Fibroblast of skin of left biceps (primary cell): ENCODE measurements around the gene SMPD4.
"Not testable (repeated sequence)": the region's sequence is repeated elsewhere in the genome, so short reads cannot be mapped to it uniquely, and the experiment has no call there.

Experiments
- DNase-seq, 2 experiments: peaks; one replicate each; pipeline ENCODE4 v3.0.0-alpha.2; 2013; ENCODE audit warnings: low read depth in 2 of 2

Gene SMPD4

DNA sequence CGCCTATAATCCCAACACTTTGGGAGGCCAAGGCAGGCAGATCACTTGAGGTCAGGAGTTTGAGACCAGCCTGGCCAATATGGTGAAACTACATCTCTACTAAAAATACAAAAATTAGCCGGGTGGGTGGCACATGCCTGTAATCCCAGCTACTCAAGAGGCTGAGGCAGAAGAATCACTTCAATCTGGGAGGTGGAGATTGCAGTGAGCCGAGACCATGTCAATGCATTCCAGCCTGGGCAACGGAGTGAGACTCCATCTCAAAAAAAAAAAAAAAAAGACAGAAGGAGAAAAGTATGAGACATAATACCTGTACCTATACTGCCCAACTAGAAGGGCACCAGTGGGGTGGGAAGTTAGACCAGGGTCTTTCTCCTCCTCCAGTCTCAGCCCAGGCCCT, 22.0 kb downstream of the SMPD4 start:
- not testable (repeated sequence) for DNase-seq

DNA sequence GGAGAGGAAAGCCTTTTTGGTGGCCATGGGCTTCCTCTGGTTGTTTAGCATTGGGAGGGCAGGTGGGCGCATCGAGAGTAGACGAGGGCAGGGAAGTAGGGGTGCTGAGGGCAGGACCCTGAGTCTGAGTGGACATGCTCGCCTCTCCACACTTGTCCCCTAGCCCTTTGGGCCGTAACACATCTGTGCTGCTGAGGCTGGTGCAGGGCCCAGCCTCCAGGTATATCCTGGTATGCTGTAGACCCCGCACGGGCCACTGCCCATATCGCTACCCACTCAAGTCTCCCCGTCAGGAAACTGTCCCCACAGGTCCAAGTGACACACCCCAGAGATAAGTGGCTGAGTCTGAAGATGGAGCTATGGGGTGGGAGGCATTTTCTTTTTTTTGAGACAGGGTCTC, 22.8 kb downstream of the SMPD4 start:
- no peak for DNase-seq

DNA sequence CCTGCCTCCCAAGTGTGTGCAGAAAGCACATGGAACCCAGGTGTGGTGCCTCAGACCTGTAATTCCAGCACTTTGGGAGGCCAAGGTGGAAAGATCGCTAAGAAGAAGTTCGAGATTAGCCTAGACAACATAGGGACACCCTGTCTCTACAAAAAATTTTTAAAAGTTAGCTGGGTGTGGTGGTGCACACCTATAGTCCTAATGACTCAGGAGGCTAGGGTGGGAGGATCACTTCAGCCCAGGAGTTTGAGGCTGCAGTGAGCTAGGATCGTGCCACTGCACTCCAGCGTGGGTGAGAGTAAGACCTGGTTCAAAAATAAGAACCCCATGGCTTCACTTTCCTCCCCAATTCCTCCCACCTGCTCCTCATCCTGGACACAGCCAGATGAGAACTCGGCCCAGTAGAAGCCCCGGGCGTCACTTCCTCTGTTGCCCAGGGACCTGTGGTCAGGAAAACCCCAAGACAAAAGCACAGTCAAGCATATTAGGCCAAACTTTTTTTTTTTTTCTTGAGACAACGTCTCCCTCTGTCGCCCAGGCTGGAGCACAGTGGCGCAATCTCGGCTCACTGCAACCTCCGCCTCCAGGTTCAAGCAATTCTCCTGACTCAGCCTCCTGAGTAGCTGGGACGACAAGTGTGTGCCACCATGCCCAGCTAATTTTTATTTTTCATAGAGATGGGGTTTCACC, 23.4 kb downstream of the SMPD4 start:
- DNase-seq: not testable (repeated sequence)

DNA sequence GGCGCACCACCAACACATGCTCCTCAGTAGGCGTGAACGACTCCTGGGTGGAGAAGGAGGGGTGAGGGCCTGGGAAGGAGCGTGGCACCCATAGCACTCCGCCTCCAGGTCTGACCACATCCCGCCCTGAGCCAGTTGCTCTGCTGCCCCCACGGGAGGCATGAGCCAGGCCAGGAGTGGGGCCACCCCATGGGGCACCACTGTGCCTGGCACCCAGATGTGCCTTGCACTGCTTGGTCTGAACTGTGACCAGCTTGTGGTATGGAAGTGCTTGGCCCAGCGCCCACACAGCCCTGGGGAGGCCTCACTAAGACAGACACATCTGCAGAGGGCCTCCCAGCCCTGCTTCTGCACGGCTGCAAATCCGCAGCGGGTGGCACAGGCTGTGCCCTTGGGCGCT, 24.0 kb downstream of the SMPD4 start:
- not testable (repeated sequence) for DNase-seq

DNA sequence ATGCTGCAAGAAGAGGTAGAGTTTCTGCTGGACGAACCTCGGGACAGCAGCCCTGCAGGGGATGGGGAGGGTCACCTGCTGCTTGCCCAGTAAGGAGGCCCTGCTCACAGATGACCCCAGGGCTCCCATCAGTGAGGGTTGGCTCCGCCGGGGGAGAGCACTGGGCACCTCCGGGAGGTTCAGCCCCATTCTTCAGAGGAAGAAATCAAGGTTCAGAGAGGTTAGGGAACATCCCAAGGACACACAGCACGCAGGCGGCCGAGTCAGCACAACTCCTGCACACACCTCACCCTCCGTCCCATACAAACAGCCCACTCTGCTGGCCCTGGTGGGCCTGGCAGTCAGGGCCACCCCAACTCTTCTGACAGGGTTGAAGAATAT, 24.8 kb downstream of the SMPD4 start:
- DNase-seq: no peak

DNA sequence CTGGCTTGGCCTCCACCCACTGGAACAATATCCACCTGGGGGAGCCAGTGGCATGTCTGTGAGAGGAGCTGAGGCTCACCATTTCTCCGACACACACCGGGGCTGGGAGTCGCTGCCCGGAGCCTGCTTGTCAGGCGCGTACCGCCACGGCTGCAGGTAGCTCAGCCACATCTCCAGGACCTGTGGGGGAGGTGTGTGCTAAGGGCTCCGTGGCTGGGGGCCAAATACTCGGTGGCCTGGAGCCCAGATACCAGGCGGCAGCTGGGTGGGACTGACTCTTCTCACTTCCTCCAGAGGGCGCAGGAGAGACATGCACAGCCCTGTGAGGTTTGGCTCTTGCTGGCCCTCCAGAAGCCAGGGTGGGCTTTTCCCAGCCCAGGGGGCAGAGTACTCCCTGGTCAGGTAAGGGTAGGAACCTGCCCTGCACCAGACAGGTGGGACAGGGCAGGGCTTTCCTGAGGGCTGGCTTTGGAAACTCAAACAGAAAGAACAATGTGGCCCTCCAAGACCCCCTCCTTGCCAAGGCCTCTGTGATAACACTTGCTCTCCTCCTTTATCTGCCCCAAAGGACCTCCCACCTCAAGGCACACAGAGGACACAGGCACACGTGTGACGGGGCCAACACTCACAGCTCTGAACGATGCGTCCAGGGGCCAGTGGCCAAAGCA, 25.3 kb downstream of the SMPD4 start:
- DNase-seq: not testable (repeated sequence)

DNA sequence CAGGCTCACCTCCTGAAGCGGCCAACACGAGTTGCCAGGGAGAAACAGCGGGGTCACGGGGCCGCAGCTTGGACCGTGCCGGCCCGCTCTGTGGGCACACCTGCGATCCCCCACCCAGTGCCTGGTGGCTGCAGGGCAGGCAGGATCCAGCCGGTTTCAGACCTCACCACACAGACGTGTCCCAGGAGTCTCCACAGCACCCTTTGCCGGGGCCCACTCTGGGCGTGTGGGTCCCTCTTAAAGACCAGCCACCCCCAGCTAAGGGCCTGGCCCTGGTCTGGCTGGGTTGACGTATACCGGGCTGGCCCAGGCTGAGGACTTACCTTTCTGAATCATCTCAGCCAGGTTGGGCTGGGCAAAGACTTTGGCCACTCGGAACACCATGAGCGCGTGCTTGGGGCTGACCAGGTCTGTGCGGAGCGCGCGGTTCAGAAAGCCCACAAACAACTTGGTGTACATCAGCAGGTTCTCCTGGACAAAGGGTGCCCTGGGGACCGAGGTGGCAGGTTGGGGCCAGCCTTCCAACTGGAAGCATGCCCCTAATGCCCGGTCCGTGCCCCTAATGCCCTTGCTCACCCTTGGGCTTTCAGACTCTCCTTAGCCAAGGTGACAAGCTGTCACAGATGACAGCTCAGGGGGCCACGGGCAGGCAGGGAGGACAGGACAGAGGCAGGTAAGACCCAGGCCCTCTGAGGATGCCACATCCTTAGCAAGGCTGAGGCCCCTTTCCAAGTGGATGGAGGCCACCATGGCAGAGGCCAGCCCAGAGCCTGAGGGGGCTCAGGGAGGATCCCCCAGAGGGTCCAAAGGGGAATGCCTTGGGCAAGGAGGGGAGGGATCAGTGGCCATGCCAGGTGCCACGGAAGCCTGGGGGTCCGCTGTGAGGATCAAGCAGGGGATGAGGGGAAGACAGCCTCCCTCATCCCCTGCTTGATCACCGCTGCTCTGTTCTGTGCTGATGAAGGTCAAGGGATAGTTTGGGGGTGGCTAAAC, 26.3 kb downstream of the SMPD4 start:
- no peak for DNase-seq

DNA sequence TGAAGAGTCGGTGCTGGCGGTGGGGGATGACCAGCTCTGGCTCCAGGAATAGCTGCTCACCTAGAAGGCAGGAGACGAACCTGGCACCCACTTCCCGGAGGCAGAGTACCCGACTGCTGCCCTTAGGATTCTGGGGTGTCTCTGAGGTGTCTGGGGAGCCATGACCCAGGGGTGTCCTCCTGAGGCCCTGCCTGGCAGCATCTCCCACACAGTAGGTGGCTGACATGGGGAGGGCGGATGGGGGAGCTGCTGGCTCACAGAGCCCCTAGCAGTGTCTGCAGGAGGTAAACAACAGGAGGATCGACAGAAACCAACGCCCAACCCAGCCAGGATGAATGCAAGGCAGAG, 27.0 kb downstream of the SMPD4 start:
- DNase-seq: not testable (repeated sequence)

DNA sequence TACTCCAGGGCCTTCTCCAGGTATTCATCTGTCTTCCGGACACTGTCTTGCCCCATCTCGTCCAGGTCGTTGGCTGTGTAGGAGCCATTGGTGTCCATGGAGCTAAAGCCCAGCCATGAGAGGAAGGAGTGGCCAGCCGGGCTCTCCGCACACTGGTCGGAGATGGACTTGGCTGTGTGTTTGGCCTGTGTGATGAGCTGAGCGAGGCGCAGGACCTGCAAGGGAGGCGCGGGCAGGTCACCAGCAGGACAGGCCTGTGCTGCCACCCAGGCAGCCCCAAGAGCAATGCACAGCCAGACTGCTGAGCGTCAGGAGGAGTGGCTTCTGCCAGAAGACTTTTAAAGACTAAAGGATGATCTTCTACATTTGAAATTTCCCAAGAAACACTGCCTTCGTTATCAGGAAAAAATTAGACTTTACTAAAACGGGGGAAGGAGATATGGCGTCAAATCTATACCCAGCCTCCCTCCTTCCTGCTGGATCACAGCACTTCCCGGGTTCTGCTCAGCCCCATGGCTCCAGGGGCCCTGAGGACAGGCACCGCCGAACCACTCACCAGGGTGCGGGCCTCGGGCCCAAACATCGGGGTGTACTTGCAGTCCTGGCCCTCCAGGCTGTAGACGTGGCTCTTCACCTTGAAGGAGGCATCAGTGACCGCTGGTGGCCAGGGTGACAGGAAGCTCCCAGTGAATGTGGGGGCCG, 27.5 kb downstream of the SMPD4 start:
- DNase-seq: not testable (repeated sequence)

DNA sequence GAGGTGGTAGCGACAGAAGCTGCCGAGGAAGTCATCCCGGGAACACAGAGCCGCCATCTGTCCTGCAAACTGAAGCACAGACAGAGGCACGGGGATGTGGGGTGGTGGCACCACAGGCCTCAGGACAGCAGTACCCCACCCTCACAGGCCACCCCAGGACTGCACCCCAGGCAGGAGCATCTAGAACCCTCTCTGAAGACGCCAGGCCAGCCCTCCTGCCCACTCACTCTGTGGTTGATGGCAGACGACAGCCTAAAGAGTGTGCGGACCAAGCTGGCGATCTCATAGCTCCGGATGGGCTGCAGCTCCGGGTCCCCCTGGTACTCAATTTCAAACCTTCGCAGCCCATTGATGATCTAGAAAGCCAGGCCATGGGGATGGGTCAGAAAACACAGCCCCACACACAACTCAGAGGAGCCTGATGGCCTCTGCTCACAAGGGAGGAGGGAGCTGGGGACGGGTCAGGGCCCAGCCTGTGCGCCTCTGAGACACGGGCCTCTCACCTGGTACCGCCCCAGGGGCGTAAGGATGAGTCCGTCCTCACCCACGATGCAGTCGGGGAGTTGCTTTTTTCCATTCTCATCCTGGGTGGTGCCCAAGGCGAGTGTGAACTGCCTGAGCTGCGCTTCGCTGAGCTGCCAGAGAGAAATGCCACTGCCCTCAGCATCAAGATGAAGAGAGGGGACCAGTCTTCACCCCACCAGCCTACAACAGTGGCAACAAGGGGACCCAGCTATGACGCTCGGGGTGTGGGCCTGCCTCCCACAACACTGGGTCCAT, 28.4 kb downstream of the SMPD4 start:
- no peak for DNase-seq

DNA sequence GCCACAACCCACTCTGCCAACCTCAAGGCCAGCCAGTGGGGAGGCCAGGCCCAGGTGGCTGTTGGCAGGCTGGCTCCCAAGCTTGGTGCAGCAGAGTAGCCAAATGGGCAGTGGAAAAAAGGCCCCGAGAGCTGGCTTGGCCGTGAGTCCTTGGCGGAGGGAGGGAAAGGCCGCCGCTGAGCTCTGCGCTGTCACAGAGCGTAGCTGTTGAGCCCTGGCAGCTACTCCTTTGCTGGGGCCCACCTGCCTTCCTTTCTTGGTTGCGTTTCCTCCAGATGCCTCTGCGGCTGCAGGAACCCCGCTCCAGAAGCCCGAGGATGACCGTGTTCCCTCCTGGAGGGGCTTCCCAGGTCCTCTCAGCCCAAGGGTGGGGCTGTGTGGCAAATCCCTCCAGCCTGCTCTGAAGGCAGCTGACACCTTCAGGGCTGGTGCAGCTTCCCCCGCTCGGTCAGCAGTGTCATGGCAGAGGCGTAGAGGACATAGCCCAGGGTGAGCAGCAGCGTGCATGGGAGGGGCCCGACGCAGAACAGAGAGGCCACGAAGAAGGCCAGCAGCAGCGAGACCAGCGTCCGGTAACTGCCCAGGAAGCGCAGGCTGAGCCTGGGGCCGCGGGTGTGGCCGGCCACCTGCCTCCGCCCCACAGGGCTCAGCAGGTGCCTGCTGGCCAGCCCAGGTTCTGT, 29.1 kb downstream of the SMPD4 start:
- not testable (repeated sequence) for DNase-seq

DNA sequence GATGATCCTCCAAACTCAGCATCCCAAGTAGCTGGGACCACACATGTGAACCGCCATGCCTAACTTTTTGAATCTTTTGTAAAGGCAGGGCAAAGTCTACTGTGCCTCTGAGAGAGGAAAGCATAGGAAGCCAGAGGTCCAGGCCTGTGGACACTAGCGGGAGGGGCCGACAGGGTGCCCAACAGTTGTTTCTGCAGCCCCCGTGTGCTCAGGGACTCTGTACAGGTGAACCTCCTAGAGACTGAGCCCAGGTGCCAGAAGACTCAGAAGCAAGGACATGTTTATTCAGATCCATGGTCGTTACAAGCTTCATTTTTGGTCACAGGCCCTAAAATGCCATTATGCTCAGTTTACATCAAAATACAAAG, 30.3 kb downstream of the SMPD4 start:
- DNase-seq: not testable (repeated sequence)

DNA sequence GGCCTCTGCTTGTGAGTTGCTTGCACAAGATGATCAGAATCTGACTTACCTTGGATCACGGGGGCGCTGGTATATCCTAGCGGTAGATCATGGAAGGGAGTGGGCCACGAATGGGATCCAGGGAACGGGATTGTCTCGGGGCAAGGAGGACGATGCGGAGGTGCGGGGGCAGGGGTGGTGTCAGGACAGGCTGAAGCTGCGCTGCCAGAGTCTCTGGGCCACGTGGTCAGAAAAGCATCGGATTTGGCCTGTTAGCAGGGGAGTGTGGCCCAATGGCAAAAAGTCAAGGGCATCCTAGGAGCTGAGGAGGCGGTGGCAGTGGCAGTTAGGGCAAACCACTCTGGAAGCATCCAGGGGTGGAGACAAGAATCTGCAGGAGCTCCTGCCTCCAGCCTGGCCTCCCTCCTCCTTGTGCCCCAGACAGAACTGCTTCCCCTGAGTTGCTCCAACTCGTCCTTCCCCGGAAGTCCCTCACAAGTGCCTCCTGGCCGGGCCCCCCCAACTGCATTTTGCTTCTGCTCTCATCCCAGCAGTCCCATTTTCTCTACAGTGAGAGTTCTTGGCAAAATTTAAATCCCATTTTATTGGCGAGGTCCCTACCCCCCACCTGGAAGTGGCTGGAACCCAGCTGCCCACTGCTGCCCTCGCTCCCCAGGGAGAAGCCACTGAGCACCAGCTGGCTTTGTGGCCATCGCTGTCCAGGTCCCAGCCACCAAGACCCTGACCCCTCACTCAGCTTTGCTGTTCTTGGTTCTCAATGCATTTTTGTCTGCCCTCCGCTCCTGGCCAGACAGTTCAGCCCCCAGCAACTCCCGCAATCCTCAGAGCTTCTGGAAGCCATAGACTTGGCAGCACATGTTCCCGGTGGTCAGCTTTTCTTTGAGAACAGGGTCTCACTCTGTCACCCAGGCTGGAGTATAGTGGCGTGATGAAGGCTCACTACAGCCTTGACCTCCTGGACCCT, 30.9 kb downstream of the SMPD4 start:
- DNase-seq: no peak

DNA sequence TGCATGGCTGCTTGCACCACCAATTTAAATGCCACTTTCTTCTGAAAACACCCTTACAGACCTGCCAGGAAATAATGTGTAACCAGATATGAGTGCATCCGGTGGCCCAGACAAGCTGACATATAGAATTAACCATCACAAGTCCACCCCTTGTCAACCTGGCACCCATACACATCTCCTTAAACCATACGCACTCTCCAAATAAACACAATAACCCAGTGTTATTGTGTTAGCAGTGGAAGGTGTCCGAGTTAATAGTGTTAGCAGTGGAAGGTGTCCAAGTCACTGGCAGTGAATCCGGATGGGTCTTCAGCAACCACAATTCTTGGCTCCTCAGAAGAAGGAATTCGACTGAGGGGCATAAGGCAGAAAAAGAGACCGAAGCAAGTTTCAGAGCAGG, 32.9 kb downstream of the SMPD4 start:
- not testable (repeated sequence) for DNase-seq

DNA sequence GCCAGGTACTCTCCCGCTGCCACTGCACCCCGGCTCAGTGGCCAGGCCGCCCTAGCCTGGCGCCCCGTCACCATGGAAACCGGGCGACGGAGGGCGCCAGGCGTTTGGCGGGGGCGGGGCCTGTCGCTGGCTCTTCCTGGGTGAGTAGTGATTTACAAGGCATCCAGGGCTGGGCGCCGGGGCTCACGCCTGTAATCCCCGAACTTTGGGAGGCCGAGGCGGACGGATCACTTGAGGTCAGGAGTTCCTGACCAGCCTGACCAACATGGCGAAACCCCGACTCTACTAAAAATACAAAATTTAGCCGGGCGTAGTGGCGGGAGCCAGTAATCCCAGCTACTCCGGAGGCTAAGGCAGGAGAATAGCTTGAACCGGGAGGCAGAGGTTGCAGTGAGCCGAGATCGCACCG, 36.4 kb downstream of the SMPD4 start, which contains the start of gene CCDC74B:
Gene CCDC74B, minus strand, starts transcription at position 107 of the 409 bp plus-strand sequence. CDS start 116 bp downstream, outside the sequence.
- not testable (repeated sequence) for DNase-seq

DNA sequence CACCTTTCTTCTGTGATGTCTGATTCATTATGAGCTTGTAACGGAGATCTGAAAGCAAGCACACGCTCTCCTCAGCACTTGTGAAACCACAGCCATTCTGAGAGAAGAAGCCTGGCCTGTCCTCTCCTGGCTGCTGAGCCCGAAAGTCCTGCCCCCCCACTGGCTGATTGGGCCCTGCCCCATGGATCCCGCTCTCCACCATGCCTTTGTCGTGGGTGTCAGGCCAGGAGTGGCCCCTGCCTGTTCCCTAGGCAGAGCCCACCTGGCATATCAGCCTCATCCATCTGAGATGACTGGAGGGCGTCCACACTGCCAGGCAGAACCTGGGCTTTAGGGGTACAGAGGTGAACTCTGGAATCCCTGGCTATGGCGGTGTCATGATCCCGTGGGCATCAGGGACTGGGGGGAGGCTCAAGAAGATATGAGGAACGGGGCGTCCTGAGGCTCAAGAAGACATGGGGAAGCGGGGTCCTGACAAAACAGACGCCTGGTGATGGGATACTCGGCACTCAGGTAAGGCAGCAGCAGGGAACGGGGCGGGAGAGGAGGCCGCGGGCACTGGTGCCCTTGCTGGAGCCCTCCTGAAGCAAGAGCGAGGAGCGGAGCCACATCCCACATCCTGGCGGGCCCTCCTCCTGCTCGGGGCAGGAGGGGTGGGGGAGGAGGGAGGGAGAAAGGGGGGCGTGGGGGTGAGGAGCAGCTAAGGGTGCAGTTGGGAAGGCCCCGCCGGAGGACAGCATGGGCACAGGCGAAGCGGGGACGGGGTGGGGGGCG, 37.9 kb downstream of the SMPD4 start:
- DNase-seq: not testable (repeated sequence)

DNA sequence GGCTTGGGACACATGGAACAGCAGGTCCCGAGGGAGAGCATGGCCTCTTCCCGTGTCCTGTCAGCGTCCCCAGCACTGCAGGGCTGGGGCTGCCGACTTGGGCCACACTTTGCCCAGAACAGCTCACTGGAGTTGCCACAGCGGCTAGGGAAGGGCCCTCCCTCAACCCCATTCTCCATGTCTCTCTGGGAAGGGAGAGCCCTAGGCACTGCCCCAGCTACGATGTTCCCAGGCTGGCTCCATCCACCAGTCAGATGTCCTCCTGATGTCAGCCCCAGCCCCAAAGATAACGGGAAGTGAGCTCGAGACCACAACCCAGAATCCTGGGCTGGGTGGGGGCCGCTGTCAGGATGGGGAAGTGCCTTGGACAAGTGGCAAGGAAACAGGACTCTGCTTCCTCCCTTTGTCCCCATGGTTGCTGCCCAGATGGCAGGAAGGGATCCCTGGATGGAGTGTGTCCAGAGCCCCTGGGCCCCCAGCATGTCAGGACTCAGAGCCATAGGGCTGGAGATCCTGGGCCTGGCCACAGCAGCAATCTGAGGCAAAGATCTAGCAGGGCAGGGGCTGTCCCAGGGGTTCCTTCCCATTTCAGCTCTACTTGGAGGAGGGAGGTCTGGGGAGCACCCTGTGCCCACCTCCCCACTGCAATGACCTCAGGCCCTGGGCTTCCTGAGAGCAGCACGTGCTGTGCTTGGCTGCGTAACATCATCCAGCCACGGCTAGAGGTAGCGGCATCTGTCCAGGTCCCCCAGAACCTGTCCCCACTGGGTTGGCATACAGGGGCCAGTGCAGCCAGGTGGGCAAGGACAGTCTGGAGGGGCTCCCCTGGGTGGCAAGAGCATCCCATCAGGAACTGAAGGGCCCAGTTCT, 38.8 kb downstream of the SMPD4 start:
- not testable (repeated sequence) for DNase-seq
